NB4 (cell line): ENCODE measurements around the gene ENO2.

Experiments used
- MAX ChIP-seq: IDR thresholded peaks from 2 replicates; pipeline ENCODE4 v1.6.1; 2011; ENCODE audit warnings: low read depth, low read length
- MYC ChIP-seq: IDR thresholded peaks from 2 replicates; pipeline ENCODE4 v1.6.1; 2011; ENCODE audit warnings: low read depth, low read length
- POLR2A ChIP-seq: IDR thresholded peaks from 2 replicates; pipeline ENCODE4 v1.6.1; 2011; ENCODE audit warnings: mild to moderate bottlenecking; ENCODE audit not compliant: insufficient read length; ENCODE audit errors: extremely low read depth
- TF ChIP-seq, protein P1 (sequence below): IDR thresholded peaks from one replicate; pipeline ENCODE4 v1.5.1; 2012; ENCODE audit warnings: low read depth, low read length

GRCh38 chr12:6952863-6953441, 38.6 kb downstream of the ENO2 start:
- TF ChIP-seq POLR2A (no peak), MYC (no peak), MAX (no peak)
- TF ChIP-seq, protein P1, sequence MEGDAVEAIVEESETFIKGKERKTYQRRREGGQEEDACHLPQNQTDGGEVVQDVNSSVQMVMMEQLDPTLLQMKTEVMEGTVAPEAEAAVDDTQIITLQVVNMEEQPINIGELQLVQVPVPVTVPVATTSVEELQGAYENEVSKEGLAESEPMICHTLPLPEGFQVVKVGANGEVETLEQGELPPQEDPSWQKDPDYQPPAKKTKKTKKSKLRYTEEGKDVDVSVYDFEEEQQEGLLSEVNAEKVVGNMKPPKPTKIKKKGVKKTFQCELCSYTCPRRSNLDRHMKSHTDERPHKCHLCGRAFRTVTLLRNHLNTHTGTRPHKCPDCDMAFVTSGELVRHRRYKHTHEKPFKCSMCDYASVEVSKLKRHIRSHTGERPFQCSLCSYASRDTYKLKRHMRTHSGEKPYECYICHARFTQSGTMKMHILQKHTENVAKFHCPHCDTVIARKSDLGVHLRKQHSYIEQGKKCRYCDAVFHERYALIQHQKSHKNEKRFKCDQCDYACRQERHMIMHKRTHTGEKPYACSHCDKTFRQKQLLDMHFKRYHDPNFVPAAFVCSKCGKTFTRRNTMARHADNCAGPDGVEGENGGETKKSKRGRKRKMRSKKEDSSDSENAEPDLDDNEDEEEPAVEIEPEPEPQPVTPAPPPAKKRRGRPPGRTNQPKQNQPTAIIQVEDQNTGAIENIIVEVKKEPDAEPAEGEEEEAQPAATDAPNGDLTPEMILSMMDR = no peak
